Sigmoid colon (tissue), 7 donors: Measurements from ENCODE around the gene ATG9B. TPM values are rescaled to one million over a fixed set of nuclear protein-coding genes. Genes with fewer than 3 reads are reported as not detected.
A peak's percentile ranks its signal among the peaks of the same experiment; 100 is the strongest.

Source experiments
- DNase-seq: peaks from one replicate; pipeline ENCODE4 v3.0.0-alpha.2; 2019
- H3K27ac ChIP-seq, 4 donors: fragments of 200-600 bp; sonication (generic); one replicate each; pipeline ENCODE4 v1.5.1; 2016 to 2019; ENCODE audit warnings: mild to moderate bottlenecking in 1 of 4
- H3K27me3 ChIP-seq, 3 donors: fragments of 200-600 bp; sonication (generic); one replicate each; pipeline ENCODE4 v1.5.1; 2019; ENCODE audit warnings: mild to moderate bottlenecking in 1 of 3
- H3K36me3 ChIP-seq, 4 donors: fragments of 200-600 bp; sonication (generic); one replicate each; pipeline ENCODE4 v1.5.1; 2016 to 2019
- H3K4me1 ChIP-seq, 4 donors: fragments of 200-600 bp; sonication (generic); one replicate each; pipeline ENCODE4 v1.5.1; 2017 to 2019
- H3K4me3 ChIP-seq, 4 donors: fragments of 200-600 bp; sonication (generic); one replicate each; pipeline ENCODE4 v1.5.1; 2017 to 2019; ENCODE audit warnings: mild to moderate bottlenecking in 2 of 4, moderate library complexity in 1 of 4
- H3K9me3 ChIP-seq, 4 donors: fragments of 200-600 bp in 3 of 4; sonication (generic) in 3 of 4; one replicate each; pipeline versions ENCODE4 v1.5.1 to v1.6.1; 2013 to 2019
- EP300 ChIP-seq, 4 donors: sonication (generic); formaldehyde crosslinking; IDR thresholded peaks; one replicate each; pipeline ENCODE4 v1.6.1; 2017; ENCODE audit warnings: antibody characterized with exemption in 4 of 4
- POLR2A ChIP-seq, 2 donors: fragments of 450-650 bp; IDR thresholded peaks; one replicate each; pipeline ENCODE4 v1.6.1; 2016; ENCODE audit warnings: antibody characterized with exemption in 2 of 2, mild to moderate bottlenecking in 2 of 2, moderate library complexity in 2 of 2
- POLR2AphosphoS5 ChIP-seq, 4 donors: sonication (generic); formaldehyde crosslinking; IDR thresholded peaks; one replicate each; pipeline ENCODE4 v1.6.1; 2017; ENCODE audit warnings: antibody characterized with exemption in 4 of 4
- WGBS, 2 donors: extraction: QIAGEN DNeasy Blood & Tissue Kit; methylation state at CpG; one replicate each; pipeline ENCODE4 v1.1.7; 2013; 5-methylcytosine and 5-hydroxymethylcytosine counted together
- intact Hi-C: fragments of 100-400 bp; cut with DNase I; formaldehyde crosslinking; loops from one replicate; pipeline ENCODE4 v1.15.1; 2023
- polyA plus RNA-seq, 3 donors: library from polyadenylated mRNA; stranded (reverse); fragments of 200-250 nt; gene quantifications; one replicate each; pipeline ENCODE4 v1.2.3, GENCODE V29; 2013
- total RNA-seq, 4 donors: library from RNA; depleted of rRNA; stranded (reverse); fragments of >200 nt; gene quantifications; one replicate each; pipeline ENCODE4 v1.1.0, GENCODE V29; 2016
- TF ChIP-seq, protein P1 (sequence below), 4 experiments: fragments of 450-650 bp in 3 of 4; fragments of 200-600 bp in 1 of 4; IDR thresholded peaks; one replicate each; pipeline ENCODE4 v1.5.1; 2016 to 2019; ENCODE audit warnings: antibody characterized with exemption in 4 of 4, mild to moderate bottlenecking in 3 of 4, moderate library complexity in 2 of 4
- donor health status: healthy with polysubstance abuse.
- donor health status: Bipolar disorder and iron deficiency.
- donor health status: healthy.

The ATG9B gene
- total and polyA plus RNA-seq, 7 donors: 1.2 to 1.6 TPM; not detected in 5

GRCh38 chr7:150968056-150968733 is 56.1 kb downstream of the ATG9B start:
- Histone ChIP-seq H3K27ac (peak overlapping the region in 3 of 4 donors; percentile 89 to 97 (median 90)), H3K27me3 (no peaks in the 10 kb centered on the region), H3K36me3 (no peaks in the 10 kb centered on the region), H3K4me3 (no peak overlapping the region), H3K4me1 (peaks cover 0 to 100% (median 98%) of the 10 kb centered on the region in 4 donors), H3K9me3 (no peaks in the 10 kb centered on the region)
- WGBS, 2 donors: 89 to 90% methylated on average over 15 of the region's 15 CpGs
- TF ChIP-seq POLR2AphosphoS5 (IDR thresholded peaks at IDR 0.05): no peak
- TF ChIP-seq EP300 (IDR thresholded peaks at IDR 0.05): no peak
- TF ChIP-seq, protein P1, sequence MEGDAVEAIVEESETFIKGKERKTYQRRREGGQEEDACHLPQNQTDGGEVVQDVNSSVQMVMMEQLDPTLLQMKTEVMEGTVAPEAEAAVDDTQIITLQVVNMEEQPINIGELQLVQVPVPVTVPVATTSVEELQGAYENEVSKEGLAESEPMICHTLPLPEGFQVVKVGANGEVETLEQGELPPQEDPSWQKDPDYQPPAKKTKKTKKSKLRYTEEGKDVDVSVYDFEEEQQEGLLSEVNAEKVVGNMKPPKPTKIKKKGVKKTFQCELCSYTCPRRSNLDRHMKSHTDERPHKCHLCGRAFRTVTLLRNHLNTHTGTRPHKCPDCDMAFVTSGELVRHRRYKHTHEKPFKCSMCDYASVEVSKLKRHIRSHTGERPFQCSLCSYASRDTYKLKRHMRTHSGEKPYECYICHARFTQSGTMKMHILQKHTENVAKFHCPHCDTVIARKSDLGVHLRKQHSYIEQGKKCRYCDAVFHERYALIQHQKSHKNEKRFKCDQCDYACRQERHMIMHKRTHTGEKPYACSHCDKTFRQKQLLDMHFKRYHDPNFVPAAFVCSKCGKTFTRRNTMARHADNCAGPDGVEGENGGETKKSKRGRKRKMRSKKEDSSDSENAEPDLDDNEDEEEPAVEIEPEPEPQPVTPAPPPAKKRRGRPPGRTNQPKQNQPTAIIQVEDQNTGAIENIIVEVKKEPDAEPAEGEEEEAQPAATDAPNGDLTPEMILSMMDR (IDR thresholded peaks at IDR 0.05): no peak
- TF ChIP-seq POLR2A (IDR thresholded peaks at IDR 0.05): no peak
- DNase-seq: no peak
- intact Hi-C loops: loop anchor here (5.0 to 10.0 kb wide), 2 partner anchors 59 to 593 kb away; partner anchors contain the start of genes ABCB8 and ZNF775

GRCh38 chr7:150967349-150967748 is 56.9 kb downstream of the ATG9B start:
- H3K27ac ChIP-seq: peak overlapping the region; percentile 8 to 97 (median 90)
- no peaks in the 10 kb centered on the region for H3K27me3 ChIP-seq
- TF ChIP-seq EP300 (IDR thresholded peaks at IDR 0.05) (peak in 1 of 4 donors; percentile 42), POLR2AphosphoS5 (IDR thresholded peaks at IDR 0.05) (peak in 2 of 4 donors; percentile 45 to 65), POLR2A (IDR thresholded peaks at IDR 0.05) (no peak)
- intact Hi-C loops: loop anchor here (5.0 to 10.0 kb wide), 2 partner anchors 60 to 593 kb away; partner anchors contain the start of genes ABCB8 and ZNF775
- H3K9me3 ChIP-seq: no peaks in the 10 kb centered on the region
- no peaks in the 10 kb centered on the region for H3K36me3 ChIP-seq
- H3K4me3 ChIP-seq: no peak overlapping the region
- no peak for DNase-seq
- 76 to 81% methylated on average over 6 of the region's 6 CpGs for whole genome bisulfite sequencing, 2 donors
- H3K4me1 ChIP-seq: peaks cover 0 to 100% (median 98%) of the 10 kb centered on the region in 4 donors

- Histone ChIP-seq H3K4me3 (no peak overlapping the region), H3K27ac (peak overlapping the region in 3 of 4 donors; percentile 89 to 97 (median 90)), H3K36me3 (no peaks in the 10 kb centered on the region), H3K27me3 (no peaks in the 10 kb centered on the region), H3K4me1 (peaks cover 0 to 100% (median 99%) of the 10 kb centered on the region in 4 donors), H3K9me3 (no peaks in the 10 kb centered on the region)
- WGBS, 2 donors: 89 to 96% methylated on average over 1 of the region's 1 CpG
- DNase-seq: no peak
- intact Hi-C loops: loop anchor here (5.0 to 10.0 kb wide), 2 partner anchors 61 to 591 kb away; partner anchors contain the start of genes ABCB8 and ZNF775
- TF ChIP-seq POLR2AphosphoS5 (IDR thresholded peaks at IDR 0.05) (peak in 1 of 4 donors; percentile 22), POLR2A (IDR thresholded peaks at IDR 0.05) (no peak)
- TF ChIP-seq, protein P1 (IDR thresholded peaks at IDR 0.05): peak in 2 of 4 experiments; percentile 14 to 31
Observed at GRCh38 chr7:150966002-150966401, 58.3 kb downstream of the ATG9B start.

DNA sequence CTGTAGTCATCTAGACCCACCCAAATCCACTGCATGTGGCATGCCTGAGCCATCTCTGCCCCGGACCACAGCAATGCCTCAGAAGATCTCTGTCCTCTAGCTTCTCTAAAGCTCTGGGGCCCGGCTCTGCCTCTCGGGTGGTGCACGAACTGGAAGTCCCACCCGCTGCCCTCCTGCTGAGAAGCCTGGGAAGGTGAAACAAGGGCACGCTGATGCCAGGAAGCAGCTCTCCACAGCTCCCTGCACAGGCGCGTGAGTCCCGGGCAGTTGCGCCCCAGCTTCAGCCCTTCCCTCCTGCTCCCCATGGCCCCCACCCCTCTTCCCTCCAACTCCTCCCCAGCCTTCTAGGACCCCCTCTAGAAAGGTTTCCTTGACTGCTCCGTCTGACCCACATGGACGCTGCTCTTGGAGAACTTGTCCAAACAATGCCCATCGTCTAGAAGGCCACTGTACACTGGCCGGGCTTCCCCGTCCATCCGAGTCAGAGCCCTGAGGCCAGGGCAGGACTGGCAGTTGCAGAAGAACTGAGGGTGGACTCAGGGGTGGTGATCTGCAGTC is 58.9 kb downstream of the ATG9B start:
- no peak for TF ChIP-seq POLR2A (IDR thresholded peaks at IDR 0.05)
- TF ChIP-seq EP300 (IDR thresholded peaks at IDR 0.05): no peak
- no peak for TF ChIP-seq POLR2AphosphoS5 (IDR thresholded peaks at IDR 0.05)
- TF ChIP-seq, protein P1 (IDR thresholded peaks at IDR 0.05): no peak
- H3K4me3 ChIP-seq: no peak overlapping the region
- no peaks in the 10 kb centered on the region for H3K9me3 ChIP-seq
- H3K27me3 ChIP-seq: no peaks in the 10 kb centered on the region
- intact Hi-C loops: loop anchor here (5.0 to 10.0 kb wide), 2 partner anchors 62 to 591 kb away; partner anchors contain the start of genes ABCB8 and ZNF775
- H3K36me3 ChIP-seq: no peaks in the 10 kb centered on the region
- WGBS, 2 donors: 85 to 91% methylated on average over 16 of the region's 16 CpGs
- H3K4me1 ChIP-seq: peaks cover 0 to 100% (median 98%) of the 10 kb centered on the region in 4 donors
- peak overlapping the region; percentile 79 to 97 (median 90) for H3K27ac ChIP-seq
- no peak for DNase-seq

Other genes starting within 250 kb of the ATG9B start
- gene TMEM176B, start 224.1 kb downstream of the ATG9B start, total RNA-seq: 10 to 100 TPM; 47.4 to 52.3 (median 48.3) TPM
- gene TMEM176B, start 224.1 kb downstream of the ATG9B start, polyA plus RNA-seq: 100 to 1,000 TPM; 144 to 246 (median 151) TPM
- gene TMEM176A, start 223.7 kb downstream of the ATG9B start, total RNA-seq: 10 to 100 TPM; 19.9 to 28.1 (median 24.1) TPM
- gene TMEM176A, start 223.7 kb downstream of the ATG9B start, polyA plus RNA-seq: 100 to 1,000 TPM; 126 to 150 (median 127) TPM
- gene AOC1, start 172.0 kb downstream of the ATG9B start, total RNA-seq: 1 to 10 TPM in 1 of 4 donors, not detected in 3; 1.4 TPM
- 100 to 1,000 TPM in 1 of 3 donors, 10 to 100 TPM in 2; 30.6 to 155 (median 64.0) TPM for gene AOC1, start 172.0 kb downstream of the ATG9B start, polyA plus RNA-seq
- 100 to 1,000 TPM in 1 of 4 donors, 10 to 100 TPM in 3; 40.6 to 107 (median 85.2) TPM for gene KCNH2, start 46.2 kb downstream of the ATG9B start, total RNA-seq
- gene KCNH2, start 46.2 kb downstream of the ATG9B start, polyA plus RNA-seq: 1 to 10 TPM in 2 of 3 donors, under 1 TPM in 1; 0.46 to 7.3 (median 1.2) TPM
- gene NOS3, start 33.5 kb downstream of the ATG9B start, total RNA-seq: 1 to 10 TPM; 1.3 to 7.2 (median 2.9) TPM
- 1 to 10 TPM in 2 of 3 donors, under 1 TPM in 1; 0.23 to 6.1 (median 1.2) TPM for gene NOS3, start 33.5 kb downstream of the ATG9B start, polyA plus RNA-seq
- 10 to 100 TPM in 3 of 4 donors, 1 to 10 TPM in 1; 9.7 to 20.8 (median 19.5) TPM for gene ABCB8, start 4.0 kb upstream of the ATG9B start, total RNA-seq
- gene ABCB8, start 4.0 kb upstream of the ATG9B start, polyA plus RNA-seq: 10 to 100 TPM in 1 of 3 donors, 1 to 10 TPM in 2; 3.0 to 32.8 (median 5.3) TPM
- gene ASIC3, start 24.0 kb upstream of the ATG9B start, total RNA-seq: 1 to 10 TPM; 1.8 to 8.6 (median 4.5) TPM
- 1 to 10 TPM in 2 of 3 donors, under 1 TPM in 1; 0.46 to 3.1 (median 3.0) TPM for gene ASIC3, start 24.0 kb upstream of the ATG9B start, polyA plus RNA-seq
- gene CDK5, start 33.4 kb upstream of the ATG9B start, total RNA-seq: 1 to 10 TPM; 6.9 to 8.3 (median 7.7) TPM
- gene CDK5, start 33.4 kb upstream of the ATG9B start, polyA plus RNA-seq: 10 to 100 TPM in 1 of 3 donors, 1 to 10 TPM in 2; 6.0 to 10.6 (median 9.8) TPM
- 100 to 1,000 TPM in 1 of 4 donors, 10 to 100 TPM in 3; 56.9 to 124 (median 91.7) TPM for gene SLC4A2, start 35.1 kb upstream of the ATG9B start, total RNA-seq
- gene SLC4A2, start 35.1 kb upstream of the ATG9B start, polyA plus RNA-seq: 100 to 1,000 TPM in 1 of 3 donors, 10 to 100 TPM in 2; 12.3 to 114 (median 23.4) TPM
- 10 to 100 TPM; 61.5 to 80.0 (median 69.9) TPM for gene FASTK, start 56.3 kb upstream of the ATG9B start, total RNA-seq
- 100 to 1,000 TPM in 1 of 3 donors, 10 to 100 TPM in 2; 61.3 to 124 (median 65.0) TPM for gene FASTK, start 56.3 kb upstream of the ATG9B start, polyA plus RNA-seq
- gene TMUB1, start 59.0 kb upstream of the ATG9B start, total RNA-seq: 10 to 100 TPM; 33.4 to 48.9 (median 41.9) TPM
- gene TMUB1, start 59.0 kb upstream of the ATG9B start, polyA plus RNA-seq: 10 to 100 TPM; 45.0 to 74.6 (median 47.4) TPM
- gene AGAP3, start 62.0 kb upstream of the ATG9B start, total RNA-seq: 10 to 100 TPM; 34.2 to 89.7 (median 40.9) TPM
- gene AGAP3, start 62.0 kb upstream of the ATG9B start, polyA plus RNA-seq: 10 to 100 TPM; 27.7 to 42.3 (median 33.6) TPM
- not detected for gene GBX1, start 143.2 kb upstream of the ATG9B start, total RNA-seq
- not detected for gene GBX1, start 143.2 kb upstream of the ATG9B start, polyA plus RNA-seq
- not detected for gene ASB10, start 162.8 kb upstream of the ATG9B start, total RNA-seq
- not detected for gene ASB10, start 162.8 kb upstream of the ATG9B start, polyA plus RNA-seq
- not detected for gene H2BK1, start 186.0 kb upstream of the ATG9B start, total RNA-seq
- gene H2BK1, start 186.0 kb upstream of the ATG9B start, polyA plus RNA-seq: not detected
- gene ABCF2, start 202.7 kb upstream of the ATG9B start, total RNA-seq: 10 to 100 TPM; 25.8 to 34.6 (median 30.2) TPM
- 10 to 100 TPM; 18.3 to 34.6 (median 19.8) TPM for gene ABCF2, start 202.7 kb upstream of the ATG9B start, polyA plus RNA-seq
- 10 to 100 TPM; 14.3 to 36.3 (median 18.9) TPM for gene CHPF2, start 208.0 kb upstream of the ATG9B start, total RNA-seq
- 10 to 100 TPM in 1 of 3 donors, 1 to 10 TPM in 2; 5.4 to 27.9 (median 5.5) TPM for gene CHPF2, start 208.0 kb upstream of the ATG9B start, polyA plus RNA-seq
- gene SMARCD3, start 224.2 kb upstream of the ATG9B start, total RNA-seq: 10 to 100 TPM; 38.8 to 63.1 (median 51.6) TPM
- 10 to 100 TPM in 1 of 3 donors, 1 to 10 TPM in 2; 4.2 to 15.6 (median 9.5) TPM for gene SMARCD3, start 224.2 kb upstream of the ATG9B start, polyA plus RNA-seq